Erythroblast (primary cell): ENCODE results near the gene STON1.

Experiments used
- GATA1 ChIP-seq: IDR thresholded peaks from 2 replicates; pipeline ENCODE4 v1.6.1; 2011; ENCODE audit warnings: low read depth, mild to moderate bottlenecking, control low read depth, low read length, moderate library complexity
- POLR2A ChIP-seq: IDR thresholded peaks from 2 replicates; pipeline ENCODE4 v1.6.1; 2011; ENCODE audit warnings: mild to moderate bottlenecking, low read length

- no peak for TF ChIP-seq POLR2A
- no peak for TF ChIP-seq GATA1
Measured at GRCh38 chr2:48578313-48578712, 48.4 kb downstream of the STON1 start.
